Neural cell (in vitro differentiated cells): Measurements from ENCODE around the gene KCNJ12. TPM values are rescaled to one million over a fixed set of nuclear protein-coding genes. Genes with fewer than 3 reads are reported as not detected.

Source experiments
- H2AFZ ChIP-seq: fragments of 200-600, 300-800 bp; sonication (generic), shearing (Covaris generic); 2 replicates; pipeline ENCODE4 v1.6.0; 2014; ENCODE audit warnings: low read depth, mild to moderate bottlenecking, antibody characterized with exemption, low read length, moderate library complexity
- H3F3A ChIP-seq: fragments of 200-600 bp; shearing (Covaris generic); 2 replicates; pipeline ENCODE4 v1.6.1; 2016; ENCODE audit warnings: mild to moderate bottlenecking, moderate library complexity, mixed read lengths, antibody characterized with exemption, low read length; ENCODE audit not compliant: insufficient read depth, poor library complexity, severe bottlenecking
- H3K27ac ChIP-seq: fragments of 200-600, 300-800 bp; sonication (generic), shearing (Covaris generic); 2 replicates; pipeline ENCODE4 v1.5.1; 2014; ENCODE audit warnings: mild to moderate bottlenecking, low read length, moderate library complexity
- H3K27me3 ChIP-seq: fragments of 300-800, 200-600 bp; sonication (generic), shearing (Covaris generic); 2 replicates; pipeline ENCODE4 v1.6.0; 2014; ENCODE audit warnings: mild to moderate bottlenecking, low read depth, low read length, moderate library complexity; ENCODE audit not compliant: insufficient read depth
- H3K36me3 ChIP-seq: fragments of 300-800, 200-600 bp; sonication (generic), shearing (Covaris generic); 2 replicates; pipeline ENCODE4 v1.5.1; 2014; ENCODE audit warnings: mild to moderate bottlenecking, antibody characterized with exemption, low read length, moderate library complexity; ENCODE audit not compliant: insufficient read depth
- H3K4me2 ChIP-seq: fragments of 300-800, 200-600 bp; sonication (generic), shearing (Covaris generic); 2 replicates; pipeline ENCODE4 v1.6.0; 2014; ENCODE audit warnings: mild to moderate bottlenecking, low read length
- H3K4me3 ChIP-seq: fragments of 300-800, 200-600 bp; sonication (generic), shearing (Covaris generic); 2 replicates; pipeline ENCODE4 v1.5.1; 2014; ENCODE audit warnings: mild to moderate bottlenecking, low read length, moderate library complexity
- H3K79me2 ChIP-seq: fragments of 200-600 bp; shearing (Covaris generic); replicated peaks from 2 replicates; pipeline ENCODE4 v1.6.0; 2014; ENCODE audit warnings: mild to moderate bottlenecking, low read length, moderate library complexity; ENCODE audit not compliant: insufficient read depth
- H3K9ac ChIP-seq: fragments of 300-800, 200-600 bp; sonication (generic), shearing (Covaris generic); 2 replicates; pipeline ENCODE4 v1.6.1; 2016; ENCODE audit warnings: mild to moderate bottlenecking, low read length, mixed read lengths
- H3K9me2 ChIP-seq: fragments of 200-600 bp; shearing (Covaris generic); 2 replicates; pipeline ENCODE4 v1.6.1; 2016; ENCODE audit warnings: mild to moderate bottlenecking, low read length, mixed read lengths; ENCODE audit not compliant: insufficient read depth
- H3K9me3 ChIP-seq: fragments of 200-600, 300-800 bp; sonication (generic), shearing (Covaris generic); 2 replicates; pipeline ENCODE4 v1.6.1; 2016; ENCODE audit warnings: mild to moderate bottlenecking, mixed run types, low read length, moderate library complexity, mixed read lengths
- H4K20me1 ChIP-seq: fragments of 200-600 bp; shearing (Covaris generic); 2 replicates; pipeline ENCODE4 v1.6.1; 2016; ENCODE audit warnings: mild to moderate bottlenecking, mixed run types; ENCODE audit not compliant: insufficient read depth
- EP300 ChIP-seq: fragments of 450-650 bp; conservative IDR thresholded peaks from 2 replicates; pipeline ENCODE4 v1.6.1; 2014; ENCODE audit warnings: antibody characterized with exemption, mild to moderate bottlenecking, moderate library complexity; ENCODE audit not compliant: poor library complexity, severe bottlenecking
- EZH2 ChIP-seq: fragments of 200-600, 300-800 bp; shearing (Covaris generic), sonication (generic); IDR thresholded peaks from 2 replicates; pipeline ENCODE4 v1.6.1; 2014; ENCODE audit warnings: antibody characterized with exemption, low read length, borderline replicate concordance, mild to moderate bottlenecking; ENCODE audit not compliant: insufficient read depth, poor library complexity, severe bottlenecking
- MXI1 ChIP-seq: fragments of 450-650 bp; conservative IDR thresholded peaks from 2 replicates; pipeline ENCODE4 v1.6.1; 2014; ENCODE audit warnings: antibody characterized with exemption, mild to moderate bottlenecking; ENCODE audit not compliant: poor library complexity, severe bottlenecking
- POLR2AphosphoS5 ChIP-seq: IDR thresholded peaks from 2 replicates; pipeline ENCODE4 v1.6.1; 2012
- RAD21 ChIP-seq: fragments of 450-650 bp; conservative IDR thresholded peaks from 2 replicates; pipeline ENCODE4 v1.6.1; 2014; ENCODE audit warnings: antibody characterized with exemption, mild to moderate bottlenecking, moderate library complexity
- SMC3 ChIP-seq: fragments of 450-650 bp; conservative IDR thresholded peaks from 2 replicates; pipeline ENCODE4 v1.6.1; 2014; ENCODE audit warnings: antibody characterized with exemption, mild to moderate bottlenecking, moderate library complexity; ENCODE audit not compliant: poor library complexity
- TAF1 ChIP-seq: IDR thresholded peaks from 2 replicates; pipeline ENCODE4 v1.6.1; 2012; ENCODE audit warnings: low read depth
- polyA plus RNA-seq: library from polyadenylated mRNA; depleted of rRNA; stranded (reverse); fragments of >200 nt; gene quantifications from 2 replicates; pipeline ENCODE4 v1.2.3, GENCODE V29; 2014
- TF ChIP-seq, protein P1 (sequence below): IDR thresholded peaks from 2 replicates; pipeline ENCODE4 v1.6.1; 2012; ENCODE audit warnings: borderline replicate concordance
- TF ChIP-seq, protein P2 (sequence below): fragments of 450-650 bp; IDR thresholded peaks from 2 replicates; pipeline ENCODE4 v1.5.1; 2014; ENCODE audit warnings: antibody characterized with exemption, mild to moderate bottlenecking, moderate library complexity; ENCODE audit not compliant: poor library complexity, severe bottlenecking

Gene KCNJ12
- polyA plus RNA-seq, 1 donor from 2014 or later: 1.3 TPM

DNA sequence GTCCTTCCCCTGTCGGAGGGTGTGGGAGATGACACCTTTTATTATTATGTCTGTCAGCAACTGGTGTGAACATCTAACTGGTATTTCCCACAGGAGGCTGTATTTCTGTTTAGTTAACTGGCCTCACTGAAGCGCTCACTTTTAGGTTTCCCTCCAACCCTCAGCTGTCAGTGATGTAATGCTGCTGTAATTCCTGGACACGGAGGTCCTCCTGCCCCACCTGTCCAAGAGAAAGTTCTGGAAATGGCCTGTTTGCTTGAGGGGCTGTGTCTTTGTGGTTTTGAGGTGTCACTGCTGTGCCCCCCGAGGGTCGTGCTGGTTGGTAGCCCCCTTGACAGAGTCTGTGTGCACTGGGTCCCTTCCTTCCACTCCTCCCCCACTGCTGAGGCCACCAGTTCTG lies 11.5 kb downstream of the KCNJ12 start:
- no peaks in the 10 kb centered on the region for H3K27me3 ChIP-seq
- H3K9me2 ChIP-seq: no peaks in the 10 kb centered on the region
- H2AFZ ChIP-seq: no peak overlapping the region
- no peak overlapping the region for H3K4me3 ChIP-seq
- no peaks in the 10 kb centered on the region for H3K36me3 ChIP-seq
- TF ChIP-seq RAD21: no peak
- no peak for TF ChIP-seq TAF1
- TF ChIP-seq, protein P1, sequence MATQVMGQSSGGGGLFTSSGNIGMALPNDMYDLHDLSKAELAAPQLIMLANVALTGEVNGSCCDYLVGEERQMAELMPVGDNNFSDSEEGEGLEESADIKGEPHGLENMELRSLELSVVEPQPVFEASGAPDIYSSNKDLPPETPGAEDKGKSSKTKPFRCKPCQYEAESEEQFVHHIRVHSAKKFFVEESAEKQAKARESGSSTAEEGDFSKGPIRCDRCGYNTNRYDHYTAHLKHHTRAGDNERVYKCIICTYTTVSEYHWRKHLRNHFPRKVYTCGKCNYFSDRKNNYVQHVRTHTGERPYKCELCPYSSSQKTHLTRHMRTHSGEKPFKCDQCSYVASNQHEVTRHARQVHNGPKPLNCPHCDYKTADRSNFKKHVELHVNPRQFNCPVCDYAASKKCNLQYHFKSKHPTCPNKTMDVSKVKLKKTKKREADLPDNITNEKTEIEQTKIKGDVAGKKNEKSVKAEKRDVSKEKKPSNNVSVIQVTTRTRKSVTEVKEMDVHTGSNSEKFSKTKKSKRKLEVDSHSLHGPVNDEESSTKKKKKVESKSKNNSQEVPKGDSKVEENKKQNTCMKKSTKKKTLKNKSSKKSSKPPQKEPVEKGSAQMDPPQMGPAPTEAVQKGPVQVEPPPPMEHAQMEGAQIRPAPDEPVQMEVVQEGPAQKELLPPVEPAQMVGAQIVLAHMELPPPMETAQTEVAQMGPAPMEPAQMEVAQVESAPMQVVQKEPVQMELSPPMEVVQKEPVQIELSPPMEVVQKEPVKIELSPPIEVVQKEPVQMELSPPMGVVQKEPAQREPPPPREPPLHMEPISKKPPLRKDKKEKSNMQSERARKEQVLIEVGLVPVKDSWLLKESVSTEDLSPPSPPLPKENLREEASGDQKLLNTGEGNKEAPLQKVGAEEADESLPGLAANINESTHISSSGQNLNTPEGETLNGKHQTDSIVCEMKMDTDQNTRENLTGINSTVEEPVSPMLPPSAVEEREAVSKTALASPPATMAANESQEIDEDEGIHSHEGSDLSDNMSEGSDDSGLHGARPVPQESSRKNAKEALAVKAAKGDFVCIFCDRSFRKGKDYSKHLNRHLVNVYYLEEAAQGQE: no peak
- TF ChIP-seq EZH2: no peak
- TF ChIP-seq, protein P2, sequence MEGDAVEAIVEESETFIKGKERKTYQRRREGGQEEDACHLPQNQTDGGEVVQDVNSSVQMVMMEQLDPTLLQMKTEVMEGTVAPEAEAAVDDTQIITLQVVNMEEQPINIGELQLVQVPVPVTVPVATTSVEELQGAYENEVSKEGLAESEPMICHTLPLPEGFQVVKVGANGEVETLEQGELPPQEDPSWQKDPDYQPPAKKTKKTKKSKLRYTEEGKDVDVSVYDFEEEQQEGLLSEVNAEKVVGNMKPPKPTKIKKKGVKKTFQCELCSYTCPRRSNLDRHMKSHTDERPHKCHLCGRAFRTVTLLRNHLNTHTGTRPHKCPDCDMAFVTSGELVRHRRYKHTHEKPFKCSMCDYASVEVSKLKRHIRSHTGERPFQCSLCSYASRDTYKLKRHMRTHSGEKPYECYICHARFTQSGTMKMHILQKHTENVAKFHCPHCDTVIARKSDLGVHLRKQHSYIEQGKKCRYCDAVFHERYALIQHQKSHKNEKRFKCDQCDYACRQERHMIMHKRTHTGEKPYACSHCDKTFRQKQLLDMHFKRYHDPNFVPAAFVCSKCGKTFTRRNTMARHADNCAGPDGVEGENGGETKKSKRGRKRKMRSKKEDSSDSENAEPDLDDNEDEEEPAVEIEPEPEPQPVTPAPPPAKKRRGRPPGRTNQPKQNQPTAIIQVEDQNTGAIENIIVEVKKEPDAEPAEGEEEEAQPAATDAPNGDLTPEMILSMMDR: no peak
- TF ChIP-seq POLR2AphosphoS5: no peak
- TF ChIP-seq MXI1: no peak
- TF ChIP-seq SMC3: no peak
- TF ChIP-seq EP300: no peak
- no peaks in the 10 kb centered on the region for H3F3A ChIP-seq
- no peak overlapping the region for H3K9ac ChIP-seq
- H3K79me2 ChIP-seq: no peaks in the 10 kb centered on the region
- H4K20me1 ChIP-seq: no peaks in the 10 kb centered on the region
- no peak overlapping the region for H3K4me2 ChIP-seq
- H3K9me3 ChIP-seq: no peaks in the 10 kb centered on the region
- no peak overlapping the region for H3K27ac ChIP-seq

DNA sequence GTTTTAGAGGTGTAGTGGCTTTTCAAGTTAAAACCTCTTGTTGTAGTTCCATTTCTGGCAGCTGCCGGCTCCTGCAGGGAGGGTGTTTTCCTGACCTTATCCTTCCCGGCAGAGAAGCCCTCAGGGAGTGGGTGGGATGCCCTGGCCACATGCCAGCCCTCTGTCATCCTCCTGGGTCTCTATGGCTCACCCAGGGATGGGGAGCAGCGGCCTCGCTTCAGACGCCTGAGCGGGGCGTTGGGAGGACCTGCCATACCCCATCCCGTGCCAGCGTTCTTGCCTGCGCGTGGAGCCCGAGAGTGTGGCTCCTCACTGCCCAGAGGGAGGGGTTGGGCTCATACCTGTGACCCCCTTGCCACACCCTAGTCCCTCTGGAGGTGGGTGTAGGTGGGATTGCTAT lies 11.9 kb downstream of the KCNJ12 start:
- Histone ChIP-seq H2AFZ (no peak overlapping the region), H3K27ac (no peak overlapping the region), H3K4me3 (no peak overlapping the region)

More for the DNA sequence above, 11.9 kb downstream of the KCNJ12 start:
- Histone ChIP-seq H3K9me3 (no peaks in the 10 kb centered on the region), H3K79me2 (no peaks in the 10 kb centered on the region), H4K20me1 (no peaks in the 10 kb centered on the region), H3K27me3 (no peaks in the 10 kb centered on the region), H3F3A (no peaks in the 10 kb centered on the region), H3K9me2 (no peaks in the 10 kb centered on the region), H3K36me3 (no peaks in the 10 kb centered on the region), H3K4me2 (no peak overlapping the region), H3K9ac (no peak overlapping the region)
- TF ChIP-seq RAD21 (no peak), POLR2AphosphoS5 (no peak), MXI1 (no peak), TAF1 (no peak), EP300 (no peak), EZH2 (no peak), SMC3 (no peak)
- TF ChIP-seq, protein P2: no peak
- TF ChIP-seq, protein P1: no peak
